Activated effector memory CD4-positive, alpha-beta T cell treated with Interleukin-2 at 50 U/mL for 16 hours (primary cell): ENCODE results near the gene HSPA1L.
A peak's percentile ranks its signal among the peaks of the same experiment; 100 is the strongest.
"Not testable (repeated sequence)": the region's sequence is repeated elsewhere in the genome, so short reads cannot be mapped to it uniquely, and the experiment has no call there.

Source experiments
- DNase-seq: peaks from one replicate; pipeline ENCODE4 v3.0.0-alpha.2; 2020

Gene HSPA1L

GRCh38 chr6:31811645-31812044, 3.4 kb downstream of the HSPA1L start:
- no peak for DNase-seq

- DNase-seq = not testable (repeated sequence)
Measured at GRCh38 chr6:31808599-31808998, 6.5 kb downstream of the HSPA1L start.

GRCh38 chr6:31806470-31807272, 8.4 kb downstream of the HSPA1L start, which contains the start of gene LSM2:
LSM2 (minus strand) TSS chr6:31806966; CDS start chr6:31806757, 209 bp downstream.
- peak; percentile 95 for DNase-seq

- DNase-seq = no peak
Measured at GRCh38 chr6:31805939-31806469, 9.1 kb downstream of the HSPA1L start.

GRCh38 chr6:31801031-31801927, 13.8 kb downstream of the HSPA1L start:
- DNase-seq = not testable (repeated sequence)

- DNase-seq = no peak
Measured at GRCh38 chr6:31799781-31800180, 15.3 kb downstream of the HSPA1L start.

GRCh38 chr6:31797588-31797987, 17.5 kb downstream of the HSPA1L start:
- DNase-seq = peak; percentile 35

GRCh38 chr6:31796993-31797385, 18.1 kb downstream of the HSPA1L start:
- DNase-seq = no peak

GRCh38 chr6:31795616-31796298, 19.3 kb downstream of the HSPA1L start, which contains the start of gene VARS1:
VARS1 (minus strand) TSS chr6:31795752; CDS start chr6:31795217, 535 bp downstream.
- DNase-seq = peak; percentile 78

GRCh38 chr6:31794866-31795615, 20.0 kb downstream of the HSPA1L start:
- DNase-seq = no peak

GRCh38 chr6:31794294-31794865, 20.7 kb downstream of the HSPA1L start:
- DNase-seq = no peak

GRCh38 chr6:31793927-31794245, 21.2 kb downstream of the HSPA1L start:
- DNase-seq = not testable (repeated sequence)

GRCh38 chr6:31792761-31793171, 22.3 kb downstream of the HSPA1L start:
- DNase-seq = no peak

GRCh38 chr6:31792090-31792374, 23.1 kb downstream of the HSPA1L start:
- no peak for DNase-seq

- no peak for DNase-seq
Measured at GRCh38 chr6:31791324-31792089, 23.6 kb downstream of the HSPA1L start.

- no peak for DNase-seq
Measured at GRCh38 chr6:31785475-31785874, 29.6 kb downstream of the HSPA1L start.

GRCh38 chr6:31784098-31784925, 30.8 kb downstream of the HSPA1L start:
- DNase-seq = no peak

GRCh38 chr6:31782126-31782855, 32.8 kb downstream of the HSPA1L start:
- DNase-seq = no peak
